ENCODE results near the gene AKT2. TPM values are rescaled to one million over a fixed set of nuclear protein-coding genes. Genes with fewer than 3 reads are reported as not detected.

Gene AKT2
- total RNA-seq, 3 donors from 2014 or later, result 83.4 to 88.3 (median 84.9) TPM

- no peak overlapping the region for H3K4me3 ChIP-seq
- no peaks in the 10 kb centered on the region for H3K36me3 ChIP-seq
- H3K4me1 ChIP-seq, result no peaks in the 10 kb centered on the region
- TF ChIP-seq POLR2AphosphoS5 (IDR thresholded peaks at IDR 0.05), result no peak
- TF ChIP-seq POLR2A (IDR thresholded peaks at IDR 0.05), result no peak
- TF ChIP-seq CTCF (IDR thresholded peaks at IDR 0.05), result no peak
- H3K9me3 ChIP-seq, result no peaks in the 10 kb centered on the region
- H3K27me3 ChIP-seq, result no peaks in the 10 kb centered on the region
- intact Hi-C loops (cut with DNase I; ENCODE audit: low total_unique reads), result no loop called here
- DNase-seq (ENCODE audit: low spot score in 2 of 2), result no peak
- H3K27ac ChIP-seq, result no peak overlapping the region
Measured at GRCh38 chr19:40261631-40262030, 23.5 kb downstream of the AKT2 start.

GRCh38 chr19:40257096-40257517 is 28.0 kb downstream of the AKT2 start:
- DNase-seq (ENCODE audit: low spot score in 2 of 2), result peak in 1 of 2 donors; percentile 61
- H3K27me3 ChIP-seq, result no peaks in the 10 kb centered on the region
- H3K36me3 ChIP-seq, result no peaks in the 10 kb centered on the region

GRCh38 chr19:40256512-40256911 is 28.6 kb downstream of the AKT2 start:
- Histone ChIP-seq H3K27me3 (no peaks in the 10 kb centered on the region), H3K36me3 (no peaks in the 10 kb centered on the region), H3K9me3 (no peaks in the 10 kb centered on the region), H3K27ac (peak overlapping the region in 1 of 2 donors; percentile 52), H3K4me1 (peaks cover 0 to 8% of the 10 kb centered on the region in 2 donors), H3K4me3 (no peak overlapping the region)
- TF ChIP-seq POLR2A (IDR thresholded peaks at IDR 0.05) (no peak), CTCF (IDR thresholded peaks at IDR 0.05) (no peak), POLR2AphosphoS5 (IDR thresholded peaks at IDR 0.05) (no peak)
- intact Hi-C loops (cut with DNase I; ENCODE audit: low total_unique reads), result no loop called here
- no peak for DNase-seq (ENCODE audit: low spot score in 2 of 2)

More at GRCh38 chr19:40257096-40257517, 28.0 kb downstream of the AKT2 start:
- Histone ChIP-seq H3K4me3 (no peak overlapping the region), H3K4me1 (peaks cover 0 to 8% of the 10 kb centered on the region in 2 donors), H3K27ac (peak overlapping the region; percentile 40 to 52), H3K9me3 (no peaks in the 10 kb centered on the region)
- no peak for TF ChIP-seq POLR2AphosphoS5 (IDR thresholded peaks at IDR 0.05)
- no peak for TF ChIP-seq CTCF (IDR thresholded peaks at IDR 0.05)
- no peak for TF ChIP-seq POLR2A (IDR thresholded peaks at IDR 0.05)
- intact Hi-C loops (cut with DNase I; ENCODE audit: low total_unique reads), result no loop called here

- Histone ChIP-seq H3K4me1 (peaks cover 0 to 8% of the 10 kb centered on the region in 2 donors), H3K4me3 (no peak overlapping the region), H3K36me3 (no peaks in the 10 kb centered on the region), H3K9me3 (no peaks in the 10 kb centered on the region), H3K27ac (no peak overlapping the region), H3K27me3 (no peaks in the 10 kb centered on the region)
- TF ChIP-seq POLR2AphosphoS5 (IDR thresholded peaks at IDR 0.05), result no peak
- intact Hi-C loops (cut with DNase I; ENCODE audit: low total_unique reads), result no loop called here
- no peak for DNase-seq (ENCODE audit: low spot score in 2 of 2)
Measured at GRCh38 chr19:40255619-40256166, 29.5 kb downstream of the AKT2 start.

GRCh38 chr19:40254714-40255418 is 30.3 kb downstream of the AKT2 start:
- intact Hi-C loops (cut with DNase I; ENCODE audit: low total_unique reads), result no loop called here
- H3K4me1 ChIP-seq, result peaks cover 0 to 8% of the 10 kb centered on the region in 2 donors
- no peak overlapping the region for H3K4me3 ChIP-seq
- no peak overlapping the region for H3K27ac ChIP-seq
- H3K36me3 ChIP-seq, result no peaks in the 10 kb centered on the region
- TF ChIP-seq POLR2AphosphoS5 (IDR thresholded peaks at IDR 0.05) (no peak), POLR2A (IDR thresholded peaks at IDR 0.05) (no peak), CTCF (IDR thresholded peaks at IDR 0.05) (no peak)
- no peaks in the 10 kb centered on the region for H3K9me3 ChIP-seq
- no peak for DNase-seq (ENCODE audit: low spot score in 2 of 2)
- no peaks in the 10 kb centered on the region for H3K27me3 ChIP-seq

All from breast epithelium (tissue), 4 donors.